ENCODE data around the gene ATP5IF1. TPM values are rescaled to one million over a fixed set of nuclear protein-coding genes. Genes with fewer than 3 reads are reported as not detected.

ATP5IF1 gene
- total RNA-seq, 1 experiment from 2014 or later = 169 TPM

DNA sequence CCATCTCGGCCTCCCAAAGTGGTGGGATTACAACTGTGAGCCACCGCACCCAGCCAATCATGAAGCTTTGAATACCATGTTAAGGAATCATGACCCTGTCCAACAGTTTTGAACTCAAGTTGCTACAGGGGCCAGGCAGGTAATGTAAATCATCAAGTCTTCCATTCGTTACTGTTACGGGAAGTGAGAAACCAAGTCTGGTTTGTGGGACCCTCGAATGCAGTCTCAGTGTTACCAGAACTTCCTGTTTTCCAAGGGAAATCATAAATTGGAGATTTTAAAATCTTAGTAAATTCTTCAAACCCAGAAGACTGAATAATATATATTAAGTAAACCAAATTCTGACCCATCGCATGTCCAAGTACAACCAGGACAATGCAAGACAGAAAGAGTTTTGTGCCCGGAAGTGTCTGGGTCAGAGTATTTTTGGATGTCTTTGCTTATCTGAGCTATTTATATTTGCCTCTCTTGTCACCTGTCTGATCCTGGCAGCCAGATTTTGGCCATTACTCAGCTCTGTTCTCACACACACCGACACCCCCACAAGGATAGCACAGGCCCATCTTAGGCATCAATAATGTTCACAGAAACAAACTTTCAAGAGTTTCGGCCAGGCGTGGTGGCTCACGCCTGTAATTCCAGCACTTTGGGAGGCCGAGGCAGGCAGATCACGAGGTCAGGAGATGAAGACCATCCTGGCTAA lies 8.8 kb downstream of the ATP5IF1 start:
- ChIA-PET RAD21 (ENCODE audit: low non-redundant PET in 1 of 2, low total read pairs in 2 of 2, uncharacterized antibody in 2 of 2, unreplicated experiment in 2 of 2) (no interaction called here), CTCF (no interaction called here), POLR2A (interaction anchor here (0.9 kb wide), 1 partner anchor 9 kb away, joined by 3 read pairs; the partner anchor contains the start of gene ATP5IF1)
- no peaks in the 10 kb centered on the region for H3K79me2 ChIP-seq (ENCODE audit: insufficient read depth, low read length)
- intact Hi-C loops (cut with micrococcal nuclease) = loop anchor here (5.0 kb wide), 2 partner anchors 108 to 263 kb away; partner anchors contain the start of gene RCC1
- H3K4me1 ChIP-seq (ENCODE audit: control insufficient read depth in 1 of 2, insufficient read depth in 2 of 2, low read length in 2 of 2) = peaks cover 22 to 25% of the 10 kb centered on the region in 2 experiments
- no peak for ATAC-seq
- no peak for TF ChIP-seq CBX3 (IDR thresholded peaks at IDR 0.05; ENCODE audit: low read depth)
- TF ChIP-seq SIN3A (IDR thresholded peaks at IDR 0.05; ENCODE audit: low read depth) = no peak
- TF ChIP-seq, protein P1, sequence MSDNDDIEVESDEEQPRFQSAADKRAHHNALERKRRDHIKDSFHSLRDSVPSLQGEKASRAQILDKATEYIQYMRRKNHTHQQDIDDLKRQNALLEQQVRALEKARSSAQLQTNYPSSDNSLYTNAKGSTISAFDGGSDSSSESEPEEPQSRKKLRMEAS (IDR thresholded peaks at IDR 0.05) = no peak
- no peak for TF ChIP-seq CEBPB (IDR thresholded peaks at IDR 0.05; ENCODE audit: low read depth)
- no peak for TF ChIP-seq CTCF (IDR thresholded peaks at IDR 0.05 in 2 of 3, conservative IDR thresholded peaks at IDR 0.05 in 1 of 3; ENCODE audit: borderline replicate concordance in 1 of 3, insufficient read depth in 1 of 3, low read depth in 2 of 3, low read length in 2 of 3)
- no peak for TF ChIP-seq POLR2A (IDR thresholded peaks at IDR 0.05; ENCODE audit: borderline replicate concordance, extremely low read depth, insufficient read depth, insufficient read length)
- TF ChIP-seq ZFX (IDR thresholded peaks at IDR 0.05) = no peak
- TF ChIP-seq SRF (IDR thresholded peaks at IDR 0.05; ENCODE audit: low read depth) = no peak
- TF ChIP-seq POLR2AphosphoS5 (IDR thresholded peaks at IDR 0.05; ENCODE audit: low read depth, low read length) = no peak
- no peak for TF ChIP-seq EZH2 (IDR thresholded peaks at IDR 0.05)
- TF ChIP-seq TCF7L2 (IDR thresholded peaks at IDR 0.05; ENCODE audit: borderline replicate concordance, extremely low read depth, insufficient read depth, insufficient read length) = no peak
- TF ChIP-seq RAD21 (IDR thresholded peaks at IDR 0.05; ENCODE audit: low read depth) = no peak
- TF ChIP-seq ZNF274 (IDR thresholded peaks at IDR 0.05; ENCODE audit: low read depth, low read length) = no peak
- H3K4me3 ChIP-seq (replicated peaks in 1 of 2; ENCODE audit: low read depth in 1 of 2, low read length in 2 of 2) = no peak overlapping the region
- no peak overlapping the region for H3K4me2 ChIP-seq (ENCODE audit: low read length)
- no peaks in the 10 kb centered on the region for H3K9me2 ChIP-seq (ENCODE audit: insufficient read depth)
- no peaks in the 10 kb centered on the region for H3K36me3 ChIP-seq (ENCODE audit: control insufficient read depth in 1 of 2, insufficient read depth in 2 of 2, low read length in 2 of 2)
- no peak for DNase-seq (ENCODE audit: low read depth, low spot score)
- H3K27me3 ChIP-seq (ENCODE audit: insufficient read depth, low read length) = no peaks in the 10 kb centered on the region
- H3K9me3 ChIP-seq (ENCODE audit: control insufficient read depth in 1 of 2, insufficient read depth in 1 of 2, low read depth in 1 of 2, low read length in 2 of 2) = no peaks in the 10 kb centered on the region
- H2AFZ ChIP-seq (ENCODE audit: low read depth, low read length, poor library complexity, severe bottlenecking) = no peak overlapping the region
- H3K9ac ChIP-seq (ENCODE audit: low read length) = no peak overlapping the region
- H3K27ac ChIP-seq (ENCODE audit: low read depth, low read length) = no peak overlapping the region
- H4K20me1 ChIP-seq (ENCODE audit: insufficient read depth) = no peaks in the 10 kb centered on the region
- BruUV-seq (replicated peaks) = no TSS peak
